NCI-H2107 (cell line): Measurements from ENCODE around the gene GYS2.
"Not testable (repeated sequence)": the region's sequence is repeated elsewhere in the genome, so short reads cannot be mapped to it uniquely, and the experiment has no call there.

ENCODE experiments used
- DNase-seq: peaks from one replicate; lab custom pipeline; 2025; lab: John Stamatoyannopoulos, UW

The GYS2 gene

DNA sequence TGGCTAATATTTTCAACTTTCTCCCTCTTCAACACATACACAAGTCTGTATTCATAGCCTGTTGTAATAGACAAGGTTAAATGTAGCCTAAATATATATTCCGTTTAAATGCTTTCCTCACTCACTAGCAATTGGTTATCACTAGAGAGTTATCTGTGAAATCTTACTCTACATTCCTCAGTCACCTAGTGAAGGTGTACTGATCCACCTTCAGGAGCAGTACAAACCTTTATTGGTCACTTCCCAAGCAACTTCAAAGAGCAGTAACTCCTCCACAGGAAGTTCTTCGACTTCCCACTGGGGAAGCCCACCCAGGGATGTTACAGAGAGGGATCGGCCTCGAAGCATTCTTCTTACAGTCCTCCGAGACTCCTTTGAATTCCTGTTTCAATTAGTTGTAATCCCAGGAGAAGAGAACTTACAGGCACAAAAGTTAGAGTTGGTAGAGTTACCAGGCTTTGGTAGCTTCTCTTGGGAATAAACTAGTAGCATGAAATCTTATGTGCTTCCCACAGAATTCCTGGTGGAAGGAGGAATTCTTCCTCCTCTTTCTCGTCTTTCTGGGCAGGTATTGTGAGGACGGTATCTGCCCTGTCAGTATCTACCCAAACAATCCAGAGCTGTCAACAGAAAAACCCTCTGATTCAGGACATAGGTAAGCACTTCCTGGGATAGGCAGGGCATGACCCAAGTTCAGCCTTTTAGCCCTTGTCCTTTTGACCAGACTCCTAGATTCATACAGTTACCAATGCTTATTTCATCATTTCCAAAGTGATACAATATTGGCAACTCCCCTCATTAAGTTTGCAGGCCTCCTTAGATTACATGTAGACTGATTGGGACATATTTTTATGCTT lies at the start of gene GYS2:
TSS of gene GYS2 (minus strand) at position 603 of the 857 bp plus-strand sequence. CDS start at position 348, 255 bp downstream.
- DNase-seq = no peak

DNA sequence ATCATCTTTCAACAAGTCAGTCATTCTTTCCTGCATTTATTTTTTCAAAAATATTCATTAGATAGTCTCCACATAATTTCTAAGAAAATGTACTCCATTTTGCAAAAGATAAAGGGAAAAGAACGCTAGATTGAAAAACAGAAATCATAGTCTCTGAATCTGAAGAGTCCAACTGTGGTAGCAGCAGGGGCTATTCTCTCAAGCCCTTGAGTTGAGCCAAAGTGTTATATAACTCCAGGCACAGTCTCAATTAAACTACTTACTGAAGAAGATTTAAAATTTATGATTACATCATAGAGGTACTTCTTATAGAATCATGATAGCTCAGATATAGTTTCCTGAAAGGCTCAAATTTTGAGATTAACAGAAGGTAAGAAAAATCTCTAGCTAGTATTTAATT lies 47.2 kb upstream of the GYS2 start:
- no peak for DNase-seq

DNA sequence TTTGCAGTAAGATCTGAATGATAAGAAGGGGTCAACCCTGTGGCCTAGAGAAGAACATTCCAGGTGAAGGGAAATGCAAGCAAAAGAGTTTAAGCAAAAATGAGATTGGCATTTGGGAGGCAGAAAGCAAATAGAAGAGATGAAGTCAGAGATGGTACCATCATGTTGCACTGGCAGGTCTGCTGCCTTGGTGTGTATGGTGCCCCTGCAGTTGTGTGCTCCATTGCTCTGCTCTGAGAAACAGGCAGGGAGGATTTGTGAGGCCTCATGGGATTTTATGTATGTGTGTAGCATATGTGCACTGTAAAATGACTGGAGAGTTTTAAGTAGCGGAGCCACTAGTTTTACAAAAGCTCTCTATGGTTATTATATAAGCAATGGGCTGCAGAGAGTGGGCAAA lies 46.4 kb upstream of the GYS2 start:
- DNase-seq = no peak

DNA sequence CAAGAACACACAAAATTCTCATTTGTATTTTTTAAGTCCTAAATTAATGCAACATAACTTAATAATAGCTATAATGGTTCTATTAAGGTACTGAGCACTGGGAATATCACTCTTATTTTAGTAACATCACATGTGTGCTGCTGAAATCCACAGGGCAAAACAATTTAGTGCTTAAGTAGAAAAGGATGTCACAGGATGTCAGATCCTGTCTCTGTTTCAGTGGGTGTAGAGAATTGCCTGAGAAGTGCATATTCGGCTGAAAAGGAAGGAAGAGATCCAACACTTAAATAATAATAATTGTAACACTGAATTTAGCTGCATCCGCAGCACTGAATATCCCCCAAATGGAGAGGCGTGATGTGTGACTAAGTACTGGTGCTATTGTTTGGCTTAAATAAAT lies 44.4 kb upstream of the GYS2 start:
- DNase-seq = no peak

DNA sequence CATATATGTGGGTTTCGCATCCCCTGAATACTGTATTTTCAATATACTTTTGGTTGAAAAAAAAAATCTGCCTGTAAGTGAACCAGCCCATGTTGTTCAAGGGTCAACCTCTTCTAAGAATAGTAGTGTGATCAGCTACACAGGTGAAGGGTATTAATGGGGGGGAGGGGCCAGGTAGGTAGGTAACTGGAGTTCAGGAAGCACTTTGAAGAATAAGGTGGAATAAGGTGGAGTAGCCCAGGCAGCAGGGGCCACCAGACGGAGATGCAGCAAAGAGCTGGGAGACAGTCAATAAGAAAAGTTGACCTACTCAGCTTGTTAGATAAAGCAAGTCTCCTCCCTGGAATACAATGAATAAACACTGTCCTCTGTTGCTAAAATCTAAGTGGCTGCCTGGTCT lies 43.7 kb upstream of the GYS2 start:
- DNase-seq = no peak

DNA sequence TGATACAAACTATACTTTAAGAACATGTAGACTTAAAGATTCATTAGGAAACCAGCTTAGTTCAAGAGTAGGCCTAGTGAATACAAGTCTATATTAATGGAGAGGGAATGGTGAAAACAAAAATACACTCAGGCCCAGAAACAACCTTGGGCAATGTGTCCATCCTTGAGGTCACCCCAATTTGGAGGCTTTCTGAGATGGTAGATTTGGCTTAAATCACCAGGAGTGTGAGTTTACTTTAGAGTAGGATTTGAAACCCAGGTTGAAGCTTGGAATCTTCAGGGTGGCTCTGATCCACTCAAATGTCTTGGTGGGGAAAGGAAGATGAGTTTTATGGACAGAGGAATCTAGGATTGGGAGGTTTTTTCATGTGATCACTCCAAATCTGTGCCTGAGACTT lies 42.5 kb upstream of the GYS2 start:
- no peak for DNase-seq

DNA sequence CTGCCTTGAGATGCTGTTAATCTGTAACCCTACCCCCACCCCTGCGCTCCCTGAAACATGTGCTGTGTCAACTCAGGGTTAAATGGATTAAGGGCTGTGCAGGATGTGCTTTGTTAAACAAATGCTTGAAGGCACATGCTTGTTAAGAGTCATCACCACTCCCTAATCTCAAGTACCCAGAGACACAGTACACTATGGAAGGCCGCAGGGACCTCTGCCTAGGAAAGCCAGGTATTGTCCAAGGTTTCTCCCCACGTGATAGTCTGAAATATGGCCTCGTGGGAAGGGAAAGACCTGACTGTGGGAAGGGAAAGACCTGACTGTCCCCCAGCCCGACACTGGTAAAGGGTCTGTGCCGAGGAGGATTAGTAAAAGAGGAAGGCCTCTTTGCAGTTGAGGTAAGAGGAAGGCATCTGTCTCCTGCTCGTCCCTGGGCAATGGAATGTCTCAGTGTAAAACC lies 40.4 kb upstream of the GYS2 start:
- not testable (repeated sequence) for DNase-seq

DNA sequence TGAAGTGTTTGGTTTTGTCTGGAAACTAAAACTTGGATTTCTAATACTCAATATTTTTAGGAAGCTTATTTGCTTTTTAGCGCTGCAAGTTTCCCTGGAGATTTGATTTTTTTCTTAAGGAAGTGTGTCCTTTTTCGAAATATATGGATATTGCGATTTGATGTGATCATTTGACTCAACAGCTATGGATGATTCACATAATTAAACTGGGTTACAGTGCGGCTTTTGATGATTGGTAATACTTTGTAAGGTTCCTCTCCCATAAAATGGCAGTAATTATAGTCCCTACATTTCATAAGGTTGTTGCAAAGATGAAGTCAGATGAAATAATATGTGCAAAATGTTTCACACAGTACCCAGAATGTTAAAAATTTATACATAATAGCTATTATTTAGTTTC lies 39.9 kb upstream of the GYS2 start:
- no peak for DNase-seq

DNA sequence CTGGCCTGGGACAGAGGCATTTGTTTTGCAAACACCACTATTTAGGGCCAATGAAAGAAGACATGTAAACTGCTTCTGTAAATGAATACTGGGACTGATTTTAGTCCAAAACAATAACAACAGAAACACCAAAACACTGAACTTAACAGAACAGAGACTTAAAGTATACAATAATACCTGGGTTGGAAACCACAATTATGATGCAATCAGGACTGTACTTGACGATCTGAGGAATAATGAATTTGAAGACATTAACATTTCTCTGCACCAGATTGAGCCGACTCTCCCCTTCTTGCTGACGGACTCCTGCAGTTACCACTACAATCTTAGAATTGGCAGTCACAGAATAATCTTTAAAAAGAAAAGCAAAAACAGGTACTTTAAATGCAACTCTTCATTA lies 39.1 kb upstream of the GYS2 start:
- no peak for DNase-seq

DNA sequence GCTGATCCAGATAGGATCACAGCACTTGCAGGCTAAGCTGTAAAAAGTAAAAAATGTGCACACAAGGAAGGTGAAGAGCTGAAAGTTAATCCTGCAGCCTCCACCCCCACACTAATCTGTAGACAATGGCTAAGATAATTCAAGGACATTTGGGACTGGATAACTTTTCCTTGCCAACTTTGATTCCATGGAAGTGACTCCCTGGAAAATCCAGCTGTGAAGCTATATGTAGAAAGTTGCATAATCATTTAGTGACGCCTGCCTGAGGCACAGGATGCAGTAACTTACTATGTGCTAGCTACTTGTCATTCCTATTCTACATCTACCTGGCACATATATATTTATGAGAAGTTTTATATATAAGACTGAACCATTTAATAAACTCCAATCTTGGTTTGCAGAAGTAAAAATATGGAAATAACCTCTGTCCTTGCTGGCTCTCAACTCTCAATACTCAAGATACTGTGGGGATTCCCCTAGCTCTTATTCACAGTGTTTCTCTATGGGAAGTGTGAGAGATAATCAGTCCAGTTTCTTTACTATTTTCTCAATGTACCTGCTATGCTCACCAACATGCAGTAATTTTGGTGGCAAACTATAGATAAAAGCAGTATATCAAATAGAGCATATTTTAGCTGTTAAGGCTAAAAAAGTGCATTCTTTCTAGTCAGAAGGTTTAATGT lies 38.2 kb upstream of the GYS2 start:
- DNase-seq = no peak

DNA sequence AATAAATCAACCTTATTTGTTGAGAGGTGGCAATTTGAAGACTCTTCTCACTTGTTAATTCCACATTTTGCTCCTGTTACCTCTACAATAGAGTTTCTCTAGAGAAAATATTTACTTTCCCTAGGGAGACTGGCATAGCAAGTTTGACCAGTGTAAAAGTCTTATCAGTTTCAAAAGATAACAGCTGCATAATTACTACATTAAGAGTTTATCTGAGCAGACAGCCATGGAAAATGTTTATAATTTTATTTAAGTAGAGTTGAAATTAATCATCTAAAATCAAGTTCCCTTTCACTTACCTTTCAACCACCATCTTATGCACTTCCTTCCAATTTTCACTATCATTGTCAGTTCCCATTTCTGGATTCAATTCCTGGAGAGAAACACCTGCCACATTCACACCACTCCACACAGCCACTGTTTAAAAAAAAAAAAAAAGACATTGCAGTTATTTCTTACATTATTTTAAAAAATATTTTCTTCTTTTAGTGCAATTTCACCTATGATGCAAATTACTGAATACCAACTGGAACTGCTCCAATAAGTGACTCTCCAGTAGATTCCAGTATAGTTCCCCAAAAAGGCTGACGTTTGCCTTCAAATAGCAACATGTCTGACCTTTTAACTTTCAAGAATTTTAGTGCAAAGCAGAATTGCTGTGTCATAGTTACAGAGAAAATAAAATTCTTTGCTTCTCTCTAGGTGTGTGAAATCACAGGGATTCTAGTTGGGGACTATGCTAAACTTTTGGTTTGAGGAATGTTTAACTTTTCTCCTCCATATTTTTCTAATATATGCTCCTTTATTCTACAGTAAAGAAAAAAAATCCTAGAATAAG lies 33.6 kb upstream of the GYS2 start:
- DNase-seq = no peak

DNA sequence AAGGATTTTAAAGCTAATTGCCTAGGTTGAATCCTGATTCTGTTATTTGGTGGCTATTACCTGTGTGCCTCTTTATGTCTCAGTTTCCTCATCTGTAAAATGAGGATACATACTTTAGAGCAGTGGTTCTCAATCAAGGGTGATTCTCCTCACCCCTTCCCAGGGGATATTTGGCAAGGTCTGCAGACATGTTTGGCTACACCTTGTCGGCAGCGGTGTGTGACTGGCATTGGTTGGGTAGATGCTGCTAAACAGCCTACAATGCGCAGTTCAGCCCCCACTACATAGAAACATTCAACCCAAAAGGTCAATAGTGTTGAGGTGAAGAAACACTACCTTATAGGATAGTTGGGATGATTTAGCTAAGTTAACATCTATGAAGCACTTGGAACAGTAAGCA lies 29.6 kb upstream of the GYS2 start:
- DNase-seq = no peak

DNA sequence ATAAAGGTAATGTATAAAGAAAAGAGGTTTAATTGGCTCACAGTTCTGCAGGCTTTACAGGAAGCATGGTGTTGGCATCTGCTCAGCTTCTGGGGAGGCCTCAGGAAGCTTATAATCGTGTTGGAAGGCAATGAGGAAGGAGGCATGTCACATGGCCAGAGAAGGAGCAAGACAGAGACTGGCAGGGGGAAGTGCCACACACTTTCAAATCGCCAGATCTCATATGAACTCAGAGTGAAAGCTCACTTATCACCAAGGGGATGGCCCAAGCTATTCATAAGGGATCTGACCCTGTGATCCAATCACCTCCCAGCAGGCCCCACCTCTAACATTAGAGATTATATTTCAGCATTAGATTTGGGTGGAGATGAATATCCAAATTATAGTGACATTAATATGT lies 26.7 kb upstream of the GYS2 start:
- DNase-seq = no peak

DNA sequence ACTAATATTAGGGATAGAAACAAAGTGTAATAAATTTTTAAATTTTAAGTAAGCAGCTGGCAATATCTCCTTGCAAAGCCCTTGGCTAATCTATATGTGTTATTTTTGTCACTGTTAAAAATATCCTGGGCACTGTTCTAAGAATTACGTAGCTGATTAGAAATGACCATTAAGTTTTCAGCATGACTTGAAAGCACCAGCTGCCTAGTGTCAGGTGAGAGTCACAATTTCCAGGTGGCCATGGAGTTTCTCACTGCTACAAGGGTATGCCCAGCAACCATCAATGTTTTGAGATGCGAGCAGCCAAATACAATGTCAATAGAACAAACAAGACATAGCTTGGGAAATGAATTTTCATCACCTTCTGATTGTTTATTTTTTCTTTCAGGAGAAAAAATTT lies 23.3 kb upstream of the GYS2 start:
- no peak for DNase-seq

DNA sequence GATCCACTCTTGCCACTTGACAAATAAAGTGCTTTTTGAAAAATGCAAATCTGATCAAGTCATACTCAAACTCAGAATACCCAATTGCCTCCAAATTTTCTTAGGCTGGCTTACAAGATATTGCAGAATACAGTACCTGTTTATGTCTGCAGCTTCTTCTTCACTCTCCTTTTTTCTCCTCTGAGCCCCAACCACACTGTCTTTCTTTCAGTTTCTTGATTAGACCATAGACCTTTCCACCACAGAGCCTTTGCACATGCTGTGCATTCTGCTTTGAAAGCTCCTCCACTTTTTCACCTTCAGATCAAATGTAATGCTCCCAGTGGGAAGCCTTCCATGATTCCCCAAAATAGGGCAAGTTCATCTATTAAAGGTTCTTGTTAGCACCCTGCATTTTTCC lies 13.9 kb upstream of the GYS2 start:
- no peak for DNase-seq

DNA sequence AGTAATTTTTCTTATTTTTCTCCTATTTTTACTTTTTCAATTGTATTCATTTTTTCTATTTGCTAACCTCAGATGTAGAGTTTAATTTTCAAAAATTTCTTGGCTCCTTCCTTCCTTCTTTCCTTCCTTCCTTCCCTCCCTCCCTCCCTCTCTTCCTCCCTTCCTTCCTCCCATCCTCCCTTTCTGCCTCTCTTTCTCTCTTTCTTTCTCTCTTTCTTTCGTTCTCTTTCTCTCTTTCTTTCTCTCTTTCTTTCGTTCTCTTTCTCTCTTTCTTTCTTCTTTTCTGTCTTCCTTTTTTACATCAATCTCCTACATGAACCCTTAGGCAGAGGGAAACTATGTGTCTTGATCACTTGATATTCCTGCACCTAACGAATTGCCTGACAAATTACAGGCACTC lies 12.4 kb upstream of the GYS2 start:
- no peak for DNase-seq

DNA sequence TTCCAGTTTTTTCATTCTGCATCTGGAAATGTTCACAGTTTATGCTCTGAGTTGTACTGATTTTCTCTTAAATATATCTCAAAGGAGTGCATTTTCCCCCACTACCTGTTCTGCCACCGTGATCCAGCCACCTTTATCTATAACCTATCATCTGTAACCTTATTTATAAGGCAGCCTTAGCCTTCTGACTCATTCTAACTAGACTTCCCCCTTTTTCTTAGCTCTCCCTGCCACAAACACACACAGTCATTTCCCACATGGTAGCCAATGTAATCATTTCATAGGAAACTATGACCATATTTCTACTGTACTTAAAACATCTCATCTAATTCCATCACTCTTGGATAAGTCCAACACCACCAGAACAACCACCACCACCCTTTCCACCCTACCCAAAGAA lies 10.8 kb upstream of the GYS2 start:
- no peak for DNase-seq

DNA sequence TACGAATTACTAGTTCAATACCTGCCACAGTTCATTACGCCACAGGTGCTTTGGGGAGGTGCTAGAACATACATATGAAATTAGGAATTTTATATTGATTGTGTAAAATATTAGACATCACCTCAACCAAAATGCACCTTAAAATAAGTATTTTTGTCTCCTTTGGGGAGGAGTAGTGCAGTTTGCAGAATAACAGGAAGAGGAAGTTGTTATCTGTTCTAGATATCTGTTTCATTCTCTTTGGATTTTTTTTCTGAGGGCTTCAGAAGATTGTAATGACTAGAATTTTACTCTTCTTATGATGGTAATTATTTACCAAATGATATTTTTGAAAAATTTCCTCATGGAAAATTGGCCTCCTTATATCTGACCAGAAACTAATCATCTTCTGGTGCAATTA lies 9.9 kb upstream of the GYS2 start:
- DNase-seq = no peak

DNA sequence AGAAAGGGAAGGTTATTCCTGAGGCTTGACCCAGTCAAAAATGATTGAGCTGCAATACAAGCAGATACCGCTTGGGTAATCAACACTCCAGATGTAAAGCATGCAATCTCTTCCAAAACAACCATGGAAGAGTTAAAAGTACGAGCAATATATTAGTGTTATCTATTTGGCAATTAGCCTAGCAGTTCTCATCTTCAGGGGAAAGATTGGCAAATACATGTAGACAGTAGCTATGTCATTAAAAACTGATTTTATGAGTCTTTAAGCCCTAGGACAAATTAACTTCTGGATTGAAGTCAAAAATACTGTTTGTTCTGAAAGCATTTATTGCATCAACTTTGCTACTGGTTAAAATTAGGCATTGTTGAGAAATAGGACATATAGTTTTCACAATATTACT lies 9.3 kb upstream of the GYS2 start:
- no peak for DNase-seq

DNA sequence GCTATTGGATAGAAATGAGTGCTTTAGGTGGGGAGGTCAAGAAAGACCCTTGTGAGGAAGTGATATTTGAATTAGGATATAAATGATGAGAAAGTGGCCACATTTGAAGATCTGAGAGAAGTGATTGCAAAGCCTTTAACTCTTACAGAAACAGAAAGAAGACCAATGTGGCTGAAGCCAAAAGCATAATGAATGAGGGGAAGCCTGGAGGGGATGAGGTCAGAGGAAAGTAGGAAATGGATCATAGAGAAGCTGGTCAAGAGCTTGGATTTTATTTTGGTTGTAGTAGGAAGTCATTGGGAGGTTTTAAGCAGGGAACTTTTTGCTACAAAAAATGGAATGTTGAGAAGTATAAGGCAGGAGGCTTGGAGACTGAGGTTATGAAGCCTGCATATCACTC lies 3.5 kb upstream of the GYS2 start:
- no peak for DNase-seq

DNA sequence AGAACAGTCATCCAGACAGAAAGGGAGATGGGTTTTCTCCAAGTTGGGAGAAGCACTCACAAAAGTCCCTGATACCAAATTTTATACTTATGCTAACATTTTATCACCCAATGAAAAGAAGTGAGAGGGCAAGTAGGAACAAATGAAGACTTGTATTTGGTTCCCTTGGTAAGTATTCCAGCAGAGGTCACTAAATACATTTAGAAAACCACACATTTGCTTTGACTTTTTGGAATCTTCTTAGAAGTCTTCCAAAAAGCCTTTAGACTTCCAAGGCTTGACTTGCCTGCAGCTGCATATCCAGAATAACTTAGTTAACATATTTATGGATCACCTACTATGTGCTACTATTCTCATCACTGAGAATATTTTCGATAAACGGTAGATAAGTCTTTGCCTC lies 3.1 kb upstream of the GYS2 start:
- DNase-seq = no peak

DNA sequence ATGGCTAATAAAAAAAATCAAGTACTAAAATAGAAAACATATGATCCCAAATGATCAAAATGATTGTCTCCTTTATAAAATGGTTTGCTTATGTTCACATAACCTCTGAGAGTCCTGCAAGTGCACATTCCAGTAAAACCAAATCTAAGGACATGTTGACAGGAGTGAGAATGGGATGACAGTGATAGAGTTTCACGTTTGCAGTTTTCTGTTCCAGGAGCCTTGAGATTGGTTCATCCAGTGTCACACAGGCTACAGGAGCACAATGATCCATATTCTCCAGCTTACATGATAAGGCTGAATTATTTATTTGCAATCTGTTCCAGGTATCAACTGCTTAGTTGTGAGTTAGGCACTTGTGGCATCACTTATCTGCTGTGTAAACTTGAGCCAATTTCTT lies 1.5 kb upstream of the GYS2 start:
- DNase-seq = no peak

DNA sequence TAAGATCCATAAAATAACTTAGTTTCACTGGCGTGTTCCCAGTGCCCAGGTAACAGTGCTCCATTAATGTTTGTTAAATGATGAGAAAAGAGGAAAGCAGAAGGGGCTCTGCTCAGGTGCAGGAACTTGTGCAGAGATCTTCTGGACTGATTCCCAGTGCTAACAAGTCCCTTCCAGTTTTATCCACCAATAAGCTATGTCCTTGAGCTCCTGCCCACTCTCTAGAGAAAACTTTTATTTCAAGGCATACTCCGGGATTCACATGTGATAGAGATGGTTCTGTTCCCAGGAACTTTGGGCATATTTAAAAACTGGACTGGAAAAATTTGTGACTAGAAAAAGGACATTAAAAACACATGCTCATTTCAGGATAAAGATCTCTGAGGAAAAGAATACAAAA lies 1.9 kb downstream of the GYS2 start:
- DNase-seq = no peak
